Heart right ventricle (tissue), 16 donors: ENCODE measurements around the gene UROS. TPM values are rescaled to one million over a fixed set of nuclear protein-coding genes. Genes with fewer than 3 reads are reported as not detected.

ENCODE experiments used
- ATAC-seq, 8 donors: fragments of 200-7000 bp; cut with Tn5 transposase; one replicate each; pipeline ENCODE4 v1.9.1; 2020; ENCODE audit warnings: mild to moderate bottlenecking in 8 of 8, moderate library complexity in 8 of 8, moderate number of reproducible peaks in 1 of 8
- DNase-seq, 2 donors: peaks; one replicate each; pipeline ENCODE4 v3.0.0-alpha.2; 2020
- H3K27ac ChIP-seq, 10 donors: fragments of 200-600 bp; sonication (generic) in 2 of 10; one replicate each; pipeline versions ENCODE4 v1.5.0 to v1.8.0; 2020 to 2022; ENCODE audit warnings: mild to moderate bottlenecking in 3 of 10
- H3K27me3 ChIP-seq, 7 donors: fragments of 200-600 bp; one replicate each; pipeline ENCODE4 v1.8.0; 2021 to 2022; ENCODE audit warnings: mild to moderate bottlenecking in 2 of 7
- H3K36me3 ChIP-seq, 9 donors: fragments of 200-600 bp; sonication (generic) in 1 of 9; one replicate each; pipeline versions ENCODE4 v1.5.0 to v1.8.0; 2020 to 2022; ENCODE audit warnings: mild to moderate bottlenecking in 2 of 9
- H3K4me1 ChIP-seq, 9 donors: fragments of 200-600 bp; sonication (generic) in 1 of 9; one replicate each; pipeline versions ENCODE4 v1.5.0 to v1.8.0; 2020 to 2022; ENCODE audit warnings: mild to moderate bottlenecking in 4 of 9
- H3K4me3 ChIP-seq, 10 donors: fragments of 200-600 bp; sonication (generic) in 2 of 10; one replicate each; pipeline versions ENCODE4 v1.5.0 to v1.8.0; 2020 to 2022; ENCODE audit warnings: mild to moderate bottlenecking in 7 of 10, moderate library complexity in 2 of 10
- H3K9me3 ChIP-seq, 11 donors: fragments of 200-600 bp in 10 of 11; sonication (generic) in 2 of 11; one replicate each; pipeline versions ENCODE4 v1.5.0 to v1.8.0; 2013 to 2022; ENCODE audit warnings: mild to moderate bottlenecking in 2 of 11, control low read depth in 1 of 11, moderate library complexity in 1 of 11
- CTCF ChIP-seq, 9 donors: fragments of 200-600 bp; sonication (generic) in 2 of 9; IDR thresholded peaks; one replicate each; pipeline versions ENCODE4 v1.5.0 to v1.8.0; 2021 to 2022; ENCODE audit warnings: antibody characterized with exemption in 9 of 9, mild to moderate bottlenecking in 5 of 9, moderate library complexity in 1 of 9
- WGBS, 2 donors: extraction: QIAGEN DNeasy Blood & Tissue Kit; methylation state at CpG; one replicate each; pipeline ENCODE4 v1.1.7; 2013; ENCODE audit warnings: inconsistent platforms in 1 of 2; 5-methylcytosine and 5-hydroxymethylcytosine counted together
- intact Hi-C, 10 donors: fragments of 100-400 bp; cut with DNase I; formaldehyde crosslinking; loops; one replicate each; pipeline versions ENCODE4 v1.11.1 to v1.14.2; 2022
- polyA plus RNA-seq, 2 donors: library from polyadenylated mRNA; stranded (reverse); fragments of 200-250 nt; gene quantifications; one replicate each; pipeline ENCODE4 v1.2.3, GENCODE V29; 2013
- total RNA-seq, 10 donors: library from RNA; stranded (reverse); fragmentation: NEBNext Ultra II Directional in 3 of 10; extraction: Animal tissue kit (Norgen Biotek cat#: 25700) in 3 of 10; gene quantifications; one replicate each; pipeline versions ENCODE4 v1.2.1 to v1.2.4, GENCODE V29; 2021 to 2023
- donor health status: Arrhythmogenic right ventricular cardiomyopathy.
- donor health status: ischemic (EF 13 %, LVEDD 7.1; RV severe dilation, severe dysfunction).
- donor health status: healthy with polysubstance abuse.
- donor health status: DM: no; HTN: yes; CAD: no.
- donor health status: DM: no; HTN: no; CAD: no.
- donor health status: ischemic (EF 25% LVEDD 6.9; RV normal size, moderate dysfunction).
- donor health status: ischemic (EF 25% LVEDD 5.7; RV mildly dilated, moderate dysfunction).
- donor health status: healthy.
- donor health status: DM: yes; HTN: yes; CAD: no.
- donor health status: Ischemic cardiomyopathy.
- donor health status: ischemic (EF 35%, LVEDD 5.7; RV mildly dilated, moderate dysfunction).
- donor health status: nonischemic (EF 11% LVEDD 7.7; RV severe dilation, severe dysfunction).
- donor health status: DM: yes; HTN: yes; CAD: no.
- donor health status: PGD.
- donor health status: ischemic (EF 29% LVEDD 5.4; RV normal size, mild dysfunction).
- donor health status: nonischemic (EF 23%, LVEDD 6.1; RV moderate dilation, normal function).

UROS gene
- total and polyA plus RNA-seq, 12 donors = 42.5 to 84.3 (median 70.8) TPM

- peaks cover 0 to 89% (median 40%) of the 10 kb centered on the region in 9 donors for H3K36me3 ChIP-seq
- intact Hi-C loops = no loop called here
- no peak overlapping the region for H3K27ac ChIP-seq
- no peak for TF ChIP-seq CTCF (IDR thresholded peaks at IDR 0.05)
- WGBS, 2 donors = 91 to 92% methylated on average over 14 of the region's 14 CpGs
- no peak overlapping the region for H3K4me3 ChIP-seq
- H3K4me1 ChIP-seq = peaks cover 0 to 17% (median 0%) of the 10 kb centered on the region in 9 donors
- ATAC-seq (no peak), DNase-seq (no peak)
- H3K9me3 ChIP-seq = no peaks in the 10 kb centered on the region
- H3K27me3 ChIP-seq = no peaks in the 10 kb centered on the region
These were observed 30.4 kb downstream of the UROS start for GRCh38 chr10:125792342-125793300.

GRCh38 chr10:125788156-125789034 is 34.7 kb downstream of the UROS start:
- Histone ChIP-seq H3K4me3 (no peak overlapping the region), H3K27me3 (no peaks in the 10 kb centered on the region), H3K27ac (no peak overlapping the region), H3K36me3 (peaks cover 0 to 56% (median 42%) of the 10 kb centered on the region in 9 donors), H3K9me3 (no peaks in the 10 kb centered on the region), H3K4me1 (no peaks in the 10 kb centered on the region)
- ATAC-seq = peak in 3 of 8 donors; percentile 24 to 45 (median 26)
- DNase-seq = no peak
- intact Hi-C loops = no loop called here
- no peak for TF ChIP-seq CTCF (IDR thresholded peaks at IDR 0.05)
- whole genome bisulfite sequencing, 2 donors = 87 to 89% methylated on average over 17 of the region's 17 CpGs

- WGBS, 2 donors = 70 to 71% methylated on average over 9 of the region's 9 CpGs
- H3K4me3 ChIP-seq = no peak overlapping the region
- no peaks in the 10 kb centered on the region for H3K9me3 ChIP-seq
- H3K27me3 ChIP-seq = no peaks in the 10 kb centered on the region
- intact Hi-C loops = no loop called here
- ATAC-seq (no peak), DNase-seq (no peak)
- no peak overlapping the region for H3K27ac ChIP-seq
- H3K4me1 ChIP-seq = no peaks in the 10 kb centered on the region
- H3K36me3 ChIP-seq = peaks cover 0 to 33% (median 18%) of the 10 kb centered on the region in 9 donors
- TF ChIP-seq CTCF (IDR thresholded peaks at IDR 0.05) = no peak
These were observed 37.3 kb downstream of the UROS start for GRCh38 chr10:125785791-125786190.

- H3K9me3 ChIP-seq = peaks cover 0 to 6% (median 0%) of the 10 kb centered on the region in 11 donors
- no peaks in the 10 kb centered on the region for H3K27me3 ChIP-seq
- intact Hi-C loops = no loop called here
- H3K27ac ChIP-seq = no peak overlapping the region
- 87 to 90% methylated on average over 6 of the region's 6 CpGs for WGBS, 2 donors
- no peak overlapping the region for H3K4me3 ChIP-seq
- no peaks in the 10 kb centered on the region for H3K4me1 ChIP-seq
- no peak for TF ChIP-seq CTCF (IDR thresholded peaks at IDR 0.05)
- H3K36me3 ChIP-seq = peaks cover 0 to 18% (median 10%) of the 10 kb centered on the region in 9 donors
- ATAC-seq (no peak), DNase-seq (no peak)
These were observed 39.1 kb downstream of the UROS start for GRCh38 chr10:125783957-125784356.
